NCI-H2107 treated with DMSO at 0.1 percent for 48 hours (cell line): ENCODE data around the gene TBX19.

ENCODE experiments used
- DNase-seq: peaks from one replicate; lab custom pipeline; 2025; ENCODE audit not compliant: unreplicated experiment; lab: John Stamatoyannopoulos, UW

The TBX19 gene

DNA sequence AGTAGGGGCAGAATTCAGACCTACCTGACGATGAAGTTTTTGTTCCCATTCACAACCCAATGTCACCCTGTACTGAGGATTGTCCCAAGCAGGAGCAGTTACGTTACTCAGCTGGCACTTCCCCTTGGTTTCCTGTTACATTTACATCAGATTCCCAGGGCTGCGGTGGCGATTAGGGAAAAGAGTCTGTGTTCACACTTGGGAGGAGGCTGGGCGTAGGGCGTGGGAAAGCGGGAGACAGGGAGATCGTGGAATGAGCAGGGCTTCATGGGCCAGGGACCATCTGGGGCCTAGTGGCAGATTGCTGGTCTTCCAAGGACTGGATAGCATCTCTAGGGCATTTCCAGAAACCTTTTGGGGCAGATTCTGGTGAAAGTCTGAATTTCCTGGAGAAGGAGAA is 39.0 kb downstream of the TBX19 start:
- peak; percentile 30 for DNase-seq

DNA sequence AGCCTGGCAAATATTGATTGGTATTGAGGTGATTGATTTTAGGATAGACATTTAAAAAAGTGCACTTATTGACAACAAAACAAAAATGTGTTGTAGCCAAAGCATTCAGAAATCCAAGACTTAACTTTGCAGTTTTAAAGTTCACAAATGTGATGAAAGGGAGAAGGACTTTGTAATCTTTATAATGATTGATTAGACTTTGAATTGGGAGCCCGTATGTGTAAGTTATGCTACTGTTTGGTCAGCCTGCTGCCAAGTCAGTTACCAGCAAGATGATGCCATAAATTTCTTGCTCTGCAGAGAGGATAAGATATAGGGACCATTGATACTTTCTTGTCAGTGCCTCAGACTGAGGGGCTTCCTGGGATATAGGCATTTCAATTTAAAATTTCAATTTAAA is 39.5 kb downstream of the TBX19 start:
- DNase-seq, result no peak

DNA sequence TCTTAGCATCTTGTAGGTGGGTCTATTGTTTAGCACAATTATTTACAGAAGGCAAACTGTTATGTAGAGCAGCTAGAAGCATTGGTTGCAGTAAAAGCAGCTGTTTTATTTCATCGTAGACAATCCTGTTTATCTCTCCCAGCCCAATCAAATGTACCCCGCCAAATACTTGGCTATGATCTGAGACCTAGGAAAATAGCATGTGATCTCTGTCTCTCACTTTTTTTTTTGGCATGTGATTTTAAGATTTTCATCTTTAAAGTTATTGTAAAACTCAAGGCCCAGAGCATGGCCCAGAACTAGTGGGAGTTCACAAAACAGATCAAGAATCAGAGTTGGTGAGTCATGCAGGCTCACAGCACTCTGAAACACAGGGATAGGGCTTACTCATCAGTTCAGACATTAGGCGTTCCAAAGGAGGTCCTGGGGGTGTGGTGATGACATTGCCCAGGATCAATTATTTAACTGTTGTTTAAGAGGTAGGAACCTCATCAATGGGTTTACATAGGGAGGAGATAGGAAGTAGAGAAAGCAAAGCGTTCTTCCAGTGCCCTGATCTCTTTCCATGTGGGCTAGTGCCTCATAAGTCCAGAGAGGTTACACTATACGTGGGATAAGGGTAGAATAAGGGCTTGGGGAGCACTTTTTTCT is 40.2 kb downstream of the TBX19 start:
- DNase-seq, result no peak

DNA sequence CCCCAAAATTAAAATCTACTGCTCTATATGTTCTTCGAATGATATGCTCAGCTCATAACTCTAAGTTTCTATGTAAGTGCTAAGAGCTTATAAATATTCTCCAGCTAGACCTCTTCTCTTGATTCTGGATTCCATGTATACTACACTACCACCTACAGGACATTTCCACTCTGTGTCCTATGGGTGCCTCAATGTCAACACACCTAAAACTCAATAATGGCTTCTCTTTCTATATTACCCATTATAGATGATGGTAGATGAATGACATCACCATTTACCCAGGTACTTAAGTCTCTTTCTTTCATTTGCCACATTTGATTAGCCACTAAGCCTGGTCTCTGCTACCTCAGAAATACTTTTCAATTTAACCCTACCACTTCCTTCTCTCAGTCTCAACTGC is 41.3 kb downstream of the TBX19 start:
- DNase-seq, result peak; percentile 73

DNA sequence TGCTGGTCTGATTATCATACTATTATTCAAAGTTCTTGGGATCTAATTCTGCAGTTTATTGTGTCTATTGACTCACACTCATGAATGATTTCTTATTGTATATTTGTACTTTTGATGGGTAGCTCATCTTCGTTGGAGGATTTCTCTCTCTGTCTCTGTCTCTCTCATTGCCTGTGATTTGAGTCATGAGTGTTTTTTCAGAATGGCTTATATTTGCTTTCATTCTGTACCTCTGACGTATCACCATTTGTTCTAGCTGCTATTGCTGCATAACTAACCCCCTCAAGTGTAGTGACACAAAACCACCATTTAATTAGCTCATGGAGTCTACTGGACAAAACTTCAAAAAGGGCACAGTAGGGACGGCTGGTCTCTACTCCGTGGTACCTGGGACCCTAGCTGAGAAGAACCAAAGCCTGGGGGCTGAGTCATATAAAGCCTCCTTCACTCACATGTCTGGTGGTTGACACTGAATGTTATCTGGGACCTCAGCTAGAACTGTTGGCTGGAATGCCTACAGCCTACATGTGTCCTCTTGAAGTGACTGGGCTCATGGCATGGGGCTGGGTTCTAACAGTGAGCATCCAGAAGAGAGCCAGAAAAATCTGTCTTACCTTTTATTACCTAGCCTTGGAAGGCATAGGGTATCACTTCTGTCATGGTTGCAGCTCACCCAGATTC is 44.2 kb downstream of the TBX19 start:
- no peak for DNase-seq

DNA sequence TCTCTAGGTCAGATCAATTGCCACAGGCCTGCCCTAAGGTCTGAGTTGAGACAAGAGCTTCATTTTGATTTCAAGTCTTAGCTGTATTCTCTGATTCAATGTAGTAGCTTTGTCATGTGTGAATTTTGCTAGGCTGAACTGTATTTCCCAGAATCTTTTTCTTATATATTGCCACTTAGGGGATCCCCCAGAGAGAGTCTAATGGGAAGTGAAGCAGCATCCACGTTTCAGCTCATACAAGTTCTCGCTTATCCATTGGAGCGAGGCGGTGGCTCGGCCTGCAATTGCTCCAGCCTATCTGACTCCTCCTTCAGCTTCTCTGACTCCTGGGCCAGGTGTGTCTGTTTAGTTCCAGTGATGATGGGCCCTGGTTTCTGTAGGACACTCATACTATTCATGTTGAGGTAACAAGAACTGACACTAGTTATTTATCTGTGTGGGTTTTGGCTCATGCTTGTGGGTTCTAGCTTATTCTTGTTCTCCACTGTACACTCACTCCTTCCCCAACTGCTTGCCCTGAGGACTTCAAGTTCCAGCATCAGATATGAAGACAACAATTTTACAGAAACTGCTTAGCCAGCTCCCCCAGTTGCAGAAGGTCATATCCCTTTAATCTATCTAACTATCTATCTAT is 48.2 kb downstream of the TBX19 start:
- no peak for DNase-seq

DNA sequence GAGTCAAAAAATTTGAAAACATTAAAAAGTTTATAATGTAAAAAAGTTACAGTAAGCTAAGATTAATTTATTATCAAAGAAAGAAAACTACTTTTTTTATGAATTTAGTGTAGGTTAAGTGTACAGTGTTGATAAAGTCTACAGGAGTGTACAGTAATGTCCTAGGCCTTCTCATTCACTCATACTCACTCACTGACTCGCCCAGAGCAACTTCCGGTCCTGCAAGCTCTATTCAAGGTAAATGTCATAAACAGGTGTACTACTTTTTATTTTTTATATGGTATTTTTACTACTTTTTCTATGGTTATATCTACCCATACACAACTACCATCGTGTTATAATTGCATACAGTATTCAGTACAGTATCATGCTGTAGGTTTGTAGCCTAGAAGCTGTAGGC is 49.6 kb downstream of the TBX19 start:
- DNase-seq, result no peak

DNA sequence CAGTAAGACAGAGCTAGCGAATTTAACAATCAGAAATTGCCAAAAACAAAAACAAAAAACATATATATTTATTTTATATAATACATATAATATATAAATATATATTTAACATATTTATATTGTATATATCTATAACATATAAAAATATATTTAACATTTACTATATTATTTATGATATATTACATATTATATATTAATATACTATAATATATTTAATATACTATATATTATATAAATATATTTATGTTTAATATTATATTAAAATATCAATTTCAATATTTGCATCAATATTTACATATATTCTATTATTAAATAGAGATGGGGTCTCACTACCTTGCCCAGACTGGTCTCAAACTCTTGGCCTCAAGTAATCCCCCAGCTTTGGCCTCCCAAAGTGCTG is 50.9 kb downstream of the TBX19 start:
- no peak for DNase-seq

DNA sequence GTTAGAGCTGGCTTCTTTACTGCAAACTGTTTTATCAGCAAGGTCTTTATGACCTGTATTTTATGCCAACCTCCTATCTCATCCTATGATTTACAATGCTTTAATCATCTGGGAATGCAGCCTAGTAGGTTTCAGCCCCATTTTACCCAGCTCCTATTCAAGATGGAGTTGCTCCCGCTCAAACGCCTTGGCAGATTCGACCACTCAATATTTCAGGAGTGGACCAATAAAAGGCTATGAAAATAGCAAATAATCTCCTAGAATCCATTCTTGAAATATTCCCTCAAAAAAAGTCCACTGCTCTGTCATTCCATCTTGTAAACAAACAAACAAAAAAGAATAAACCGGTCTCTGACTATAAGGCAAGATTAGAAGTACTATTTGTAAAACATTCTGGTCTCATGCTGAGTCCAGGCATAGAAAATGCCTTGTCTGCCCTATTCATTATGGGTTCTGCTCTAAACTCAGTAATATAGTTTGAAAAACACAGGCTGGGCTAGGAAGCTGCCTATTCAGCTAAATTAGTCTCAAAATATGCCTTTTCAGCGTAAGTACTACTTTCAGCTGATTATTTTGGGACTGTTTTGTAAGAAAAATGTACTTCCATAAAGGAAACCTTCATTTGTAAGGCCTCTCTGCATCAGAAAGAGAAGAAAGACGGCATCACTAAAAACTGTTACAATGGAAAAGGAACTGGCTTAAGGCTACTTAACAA is 53.0 kb downstream of the TBX19 start:
- no peak for DNase-seq

DNA sequence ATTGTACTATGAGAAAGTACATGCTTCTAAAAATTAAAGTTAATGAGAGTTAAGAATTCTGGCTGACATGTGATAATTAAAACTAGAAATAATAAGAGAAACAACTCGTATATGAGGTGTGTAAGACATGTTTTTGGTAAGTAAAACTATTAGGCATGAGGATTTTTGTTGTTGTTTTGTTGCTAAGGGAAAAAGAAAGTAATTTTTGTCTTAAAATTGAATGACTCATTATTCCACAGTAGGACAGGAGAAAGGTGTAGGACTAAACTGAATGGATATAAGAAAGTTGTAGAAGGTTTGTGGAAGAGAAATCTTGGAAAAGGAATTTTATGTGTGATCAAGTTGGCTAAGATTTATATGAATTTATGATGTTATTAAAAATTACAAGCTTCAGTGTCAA is 54.8 kb downstream of the TBX19 start:
- no peak for DNase-seq

DNA sequence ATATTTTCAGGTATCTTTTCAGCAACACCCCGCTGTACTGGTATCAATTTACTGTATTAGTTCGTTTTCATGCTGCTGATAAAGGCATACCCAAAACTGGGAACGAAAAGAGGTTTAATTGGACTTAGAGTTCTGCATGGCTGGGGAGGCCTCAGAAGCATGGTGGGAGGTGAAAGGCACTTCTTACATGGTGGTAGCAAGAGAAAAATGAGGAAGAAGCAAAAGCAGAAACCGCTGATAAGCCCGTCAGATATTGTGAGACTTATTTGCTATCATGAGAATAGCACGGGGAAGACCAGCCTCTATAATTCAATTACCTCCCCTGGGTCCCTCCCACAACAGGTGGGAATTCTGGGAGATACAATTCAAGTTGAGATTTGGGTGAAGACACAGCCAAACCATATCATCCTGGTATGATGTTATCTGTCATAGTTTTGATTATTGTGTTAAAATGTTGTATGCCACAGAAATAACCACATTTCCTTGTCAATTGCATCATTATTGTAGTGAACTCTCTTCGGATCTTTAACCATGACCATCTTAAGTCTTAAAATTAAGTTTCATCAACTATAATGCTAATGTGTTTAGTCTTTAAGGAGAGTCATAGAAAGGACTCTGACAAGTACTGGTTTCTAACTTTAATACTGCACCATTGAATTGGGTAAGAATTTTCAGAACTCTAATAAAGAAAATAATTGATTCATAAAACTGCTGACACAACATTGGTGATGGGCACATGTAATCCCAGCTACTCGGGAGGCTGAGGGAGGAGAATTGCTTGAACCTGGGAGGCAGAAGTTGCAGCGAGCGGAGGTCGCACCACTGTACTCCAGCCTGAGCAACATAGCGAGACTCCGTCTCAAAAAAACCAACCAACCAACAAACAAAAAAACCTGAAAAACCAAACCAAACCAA is 58.2 kb downstream of the TBX19 start:
- no peak for DNase-seq

DNA sequence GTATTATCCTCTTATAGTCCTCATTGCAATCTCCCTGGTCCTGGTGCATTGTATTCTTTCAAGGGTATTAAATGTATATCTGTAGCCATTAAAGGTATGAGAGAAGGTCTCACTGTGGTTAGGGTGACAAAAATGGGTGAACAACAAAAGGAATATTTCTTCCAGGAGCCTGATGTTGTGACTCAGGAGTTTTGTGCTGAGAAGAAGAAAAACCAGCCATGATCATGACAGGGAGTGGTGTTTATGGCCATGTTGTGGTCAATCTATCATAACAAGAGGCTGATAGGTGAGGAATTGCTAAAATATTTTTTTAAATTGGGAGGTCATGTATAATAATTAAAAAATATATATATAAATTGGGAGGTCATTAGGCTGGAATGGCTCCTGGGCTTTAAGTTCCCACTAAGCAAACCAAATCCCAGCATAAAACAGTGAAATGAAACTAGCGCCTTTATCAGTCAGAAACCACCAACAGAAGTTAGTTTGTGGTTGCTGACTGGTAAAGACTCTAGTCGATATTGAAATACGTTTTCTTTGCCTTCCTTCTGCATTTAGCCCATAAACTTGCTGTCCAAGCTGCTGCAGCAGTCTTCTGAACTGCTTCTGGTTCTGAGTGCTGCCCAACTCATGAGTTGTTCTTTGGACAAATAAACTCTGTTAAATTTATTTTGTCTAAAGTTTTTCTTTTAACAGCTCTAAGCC is 60.3 kb downstream of the TBX19 start:
- no peak for DNase-seq

DNA sequence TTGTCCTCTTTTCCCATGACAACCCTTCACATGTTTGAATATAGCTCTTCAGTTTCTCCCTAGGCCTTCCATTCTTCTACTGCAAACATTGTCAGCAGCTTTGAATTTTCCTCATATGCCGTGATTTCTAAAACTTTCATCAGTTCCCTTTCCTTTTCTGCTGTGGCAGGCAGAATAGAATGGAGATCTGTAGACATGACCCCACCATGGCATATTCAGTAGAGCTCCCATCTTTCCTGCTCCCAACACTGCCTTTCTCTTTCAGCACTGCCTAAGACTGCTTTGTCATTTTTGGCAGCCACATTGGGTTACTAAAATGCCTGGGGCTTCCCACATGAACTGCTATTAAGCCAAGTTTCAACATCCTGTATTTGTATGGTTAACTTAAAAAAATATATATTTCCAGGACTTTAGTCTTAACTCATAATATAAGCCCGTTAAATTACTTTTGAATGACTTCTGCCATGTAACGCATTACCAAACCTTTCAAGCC is 60.9 kb downstream of the TBX19 start:
- no peak for DNase-seq

DNA sequence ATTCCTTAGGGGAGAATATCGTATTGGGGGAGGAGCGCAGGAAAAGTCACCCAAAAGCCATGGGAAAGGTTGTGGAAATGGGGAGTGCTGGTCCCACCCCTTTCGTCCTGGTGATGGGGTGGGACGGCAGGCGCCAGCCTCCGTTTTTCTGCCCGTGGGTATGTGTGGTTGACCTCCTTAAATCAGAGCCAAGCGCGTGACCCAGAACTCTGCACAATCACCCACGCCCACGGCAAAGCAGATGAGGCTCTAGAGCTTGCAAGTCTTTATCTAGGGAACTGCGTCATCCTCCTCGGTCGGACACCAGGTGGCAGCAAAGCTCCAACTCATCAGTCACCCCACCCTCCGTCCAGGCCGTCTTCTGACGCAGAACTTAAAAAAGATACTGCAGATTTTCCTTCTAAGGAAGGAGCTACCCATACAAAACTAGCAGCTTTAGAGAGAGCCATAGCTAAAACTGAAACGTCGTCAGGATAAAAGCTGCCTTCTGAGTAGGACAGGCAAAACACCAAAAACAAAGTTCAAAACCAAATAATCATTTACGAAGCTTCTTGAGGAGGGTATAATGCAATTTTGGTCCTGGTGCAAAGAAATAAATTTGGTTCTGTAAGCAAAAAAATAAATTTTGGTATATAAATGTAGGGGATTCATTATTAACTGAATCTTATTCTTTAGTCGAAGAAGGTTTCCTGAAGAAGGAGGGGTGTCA is 62.0 kb downstream of the TBX19 start:
- DNase-seq, result peak; percentile 57

DNA sequence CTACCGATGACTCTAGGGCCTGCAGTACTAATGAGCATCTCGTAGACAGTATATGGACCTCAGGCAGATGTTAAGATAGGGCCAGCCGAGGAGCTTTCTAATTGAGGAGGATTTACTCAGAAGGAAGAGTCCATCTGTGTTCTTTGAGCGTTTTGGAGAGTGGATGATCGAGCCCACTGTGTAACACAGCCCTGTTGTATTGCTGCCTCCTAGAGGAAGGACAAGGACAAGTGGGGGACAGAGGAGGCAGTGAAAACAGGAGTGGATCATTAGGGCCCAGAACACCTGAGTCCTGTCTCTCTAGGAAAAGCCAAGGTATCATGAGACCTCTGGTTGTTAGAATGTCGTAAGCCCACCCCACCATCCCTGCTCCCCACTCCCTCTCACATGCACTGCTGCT is 62.9 kb downstream of the TBX19 start:
- no peak for DNase-seq

DNA sequence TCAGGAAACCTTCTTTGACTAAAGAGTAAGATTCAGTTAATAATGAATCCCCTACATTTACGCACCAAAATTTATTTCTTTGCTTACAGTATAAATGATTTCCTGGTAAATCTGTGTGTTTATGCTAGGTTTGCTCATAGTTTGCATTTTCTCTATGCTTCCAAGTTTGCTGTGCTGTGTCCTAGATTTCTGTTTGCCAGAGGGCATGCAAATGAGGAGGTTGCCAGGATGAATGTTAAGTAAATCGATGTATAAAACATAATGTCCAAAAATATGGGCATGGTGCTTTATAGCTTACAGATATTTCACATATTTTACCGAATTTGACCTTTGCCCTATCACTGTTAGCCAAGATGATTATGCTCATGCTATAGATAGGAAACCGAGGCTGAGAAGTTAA is 63.8 kb downstream of the TBX19 start:
- no peak for DNase-seq

DNA sequence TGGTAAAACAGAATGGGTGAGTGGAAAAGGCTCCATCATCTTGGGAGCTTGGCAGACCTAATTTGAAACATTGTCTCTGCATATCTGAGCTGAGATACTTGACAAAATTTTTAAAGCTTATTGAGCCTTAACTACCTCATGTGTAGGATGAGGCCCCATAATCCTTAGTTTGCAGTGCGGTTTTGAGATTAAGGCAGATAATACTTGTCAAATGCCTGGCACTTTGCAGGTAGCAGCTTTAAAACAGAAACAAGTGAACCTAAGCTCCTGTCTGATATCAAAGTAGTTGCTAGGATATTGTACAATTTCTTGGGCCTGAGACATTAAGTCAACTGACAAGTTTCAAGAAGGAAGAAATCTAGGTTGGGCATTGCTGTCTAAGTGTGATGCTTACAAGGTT is 65.3 kb downstream of the TBX19 start:
- no peak for DNase-seq

DNA sequence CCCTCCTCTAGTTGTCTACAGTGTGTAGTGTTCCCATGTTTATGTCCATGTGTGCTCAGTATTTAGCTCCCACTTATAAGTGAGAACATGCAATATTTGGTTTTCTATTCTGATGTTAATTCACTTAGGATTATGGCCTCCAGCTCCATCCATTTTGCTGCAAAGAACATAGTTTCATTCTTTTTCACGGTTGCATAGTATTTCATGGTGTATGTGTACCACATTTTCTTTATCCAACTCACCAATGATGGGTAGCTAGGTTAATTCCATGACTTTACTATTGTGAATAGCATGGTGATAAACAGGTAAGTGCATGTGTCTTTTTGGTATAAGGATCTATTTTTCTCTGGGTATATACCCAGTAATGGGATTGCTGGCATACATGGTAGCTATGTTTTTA is 67.0 kb downstream of the TBX19 start:
- no peak for DNase-seq

DNA sequence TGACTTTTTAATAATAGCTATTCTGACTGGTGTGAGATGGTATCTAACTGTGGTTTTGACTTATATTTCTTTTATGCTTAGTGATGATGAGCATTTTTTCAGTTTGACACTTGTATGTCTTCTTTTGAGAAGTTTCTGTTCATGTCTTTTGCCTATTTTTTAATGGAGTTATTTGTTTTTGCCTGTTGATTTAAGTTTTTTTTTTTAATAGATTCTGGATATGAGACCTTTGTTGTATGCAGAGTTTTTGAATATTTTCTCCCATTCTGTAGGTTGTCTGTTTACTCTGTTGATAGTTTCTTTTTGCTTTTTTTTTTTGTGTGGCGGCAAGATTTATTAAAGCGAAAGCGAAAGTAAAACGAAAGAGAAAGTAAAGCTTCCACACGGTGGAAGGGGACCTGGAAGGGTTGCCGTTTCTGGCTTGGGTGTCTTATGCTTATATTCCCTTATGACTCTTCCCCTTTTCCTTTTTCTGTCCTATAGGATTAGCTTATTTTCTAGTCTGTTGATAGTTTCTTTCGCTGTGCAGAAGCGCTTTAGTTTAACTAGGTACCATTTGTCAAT is 67.6 kb downstream of the TBX19 start:
- no peak for DNase-seq
